HG02678 (cell line): ENCODE results near the gene PTH1R.

Experiments
- ATAC-seq: cut with Tn5 transposase; IDR thresholded peaks from one replicate; pipeline ENCODE4 v1.9.1; 2021; ENCODE audit warnings: mild to moderate bottlenecking, moderate library complexity; ENCODE audit not compliant: unreplicated experiment

Gene PTH1R

DNA sequence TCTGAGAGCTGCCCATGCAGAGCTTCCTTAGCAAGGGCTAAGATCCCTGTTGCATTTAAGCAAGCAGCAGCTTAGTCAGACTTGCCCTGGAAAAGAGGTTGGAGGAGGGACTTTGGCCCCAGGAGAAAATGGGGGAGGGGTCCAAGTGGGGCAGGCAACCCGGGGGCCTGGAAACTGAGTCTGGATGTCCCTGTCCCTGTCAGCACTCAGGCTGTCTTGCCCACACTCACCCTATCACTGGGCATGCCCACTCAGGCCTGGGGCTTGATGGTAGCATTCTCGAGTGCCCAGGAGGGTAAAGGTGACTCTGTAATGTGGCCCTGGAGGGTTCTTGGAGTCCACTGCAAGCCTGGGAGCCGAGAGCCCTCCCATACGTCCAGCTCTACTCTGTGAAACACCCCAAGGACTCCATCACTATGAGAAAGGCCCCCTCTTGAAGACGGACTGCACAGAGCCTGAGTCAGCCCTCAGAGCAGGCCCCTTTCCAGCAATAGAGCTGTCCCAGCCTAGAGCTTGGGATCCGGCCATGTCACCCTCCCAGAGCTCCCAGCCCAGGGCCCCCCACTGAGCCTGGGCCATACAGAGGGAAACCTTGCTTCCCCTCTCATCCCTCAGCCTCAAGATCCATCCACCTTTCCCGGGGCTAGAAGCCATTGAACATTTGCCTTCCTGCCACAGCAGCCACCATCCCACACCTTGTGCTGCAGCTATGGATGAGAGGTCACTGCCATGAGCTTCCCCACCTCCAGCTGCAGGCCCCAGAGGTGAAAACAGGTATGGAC lies 27.6 kb upstream of the PTH1R start:
- ATAC-seq = no peak

DNA sequence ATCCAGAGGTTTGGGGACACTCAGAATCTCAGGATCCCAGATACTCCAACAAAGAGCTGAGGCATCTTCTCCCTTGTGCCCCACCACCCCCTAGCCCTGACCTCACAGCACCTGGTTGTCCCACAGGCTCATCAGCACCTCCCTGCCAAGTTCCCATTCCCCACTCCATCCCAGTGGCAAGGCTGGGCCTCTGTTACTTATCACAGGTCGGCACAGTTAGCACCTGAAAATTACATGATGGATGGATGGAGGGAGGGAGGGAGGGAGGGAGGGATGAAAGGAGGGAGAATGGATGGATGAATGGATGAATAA lies 27.1 kb upstream of the PTH1R start:
- ATAC-seq = no peak

DNA sequence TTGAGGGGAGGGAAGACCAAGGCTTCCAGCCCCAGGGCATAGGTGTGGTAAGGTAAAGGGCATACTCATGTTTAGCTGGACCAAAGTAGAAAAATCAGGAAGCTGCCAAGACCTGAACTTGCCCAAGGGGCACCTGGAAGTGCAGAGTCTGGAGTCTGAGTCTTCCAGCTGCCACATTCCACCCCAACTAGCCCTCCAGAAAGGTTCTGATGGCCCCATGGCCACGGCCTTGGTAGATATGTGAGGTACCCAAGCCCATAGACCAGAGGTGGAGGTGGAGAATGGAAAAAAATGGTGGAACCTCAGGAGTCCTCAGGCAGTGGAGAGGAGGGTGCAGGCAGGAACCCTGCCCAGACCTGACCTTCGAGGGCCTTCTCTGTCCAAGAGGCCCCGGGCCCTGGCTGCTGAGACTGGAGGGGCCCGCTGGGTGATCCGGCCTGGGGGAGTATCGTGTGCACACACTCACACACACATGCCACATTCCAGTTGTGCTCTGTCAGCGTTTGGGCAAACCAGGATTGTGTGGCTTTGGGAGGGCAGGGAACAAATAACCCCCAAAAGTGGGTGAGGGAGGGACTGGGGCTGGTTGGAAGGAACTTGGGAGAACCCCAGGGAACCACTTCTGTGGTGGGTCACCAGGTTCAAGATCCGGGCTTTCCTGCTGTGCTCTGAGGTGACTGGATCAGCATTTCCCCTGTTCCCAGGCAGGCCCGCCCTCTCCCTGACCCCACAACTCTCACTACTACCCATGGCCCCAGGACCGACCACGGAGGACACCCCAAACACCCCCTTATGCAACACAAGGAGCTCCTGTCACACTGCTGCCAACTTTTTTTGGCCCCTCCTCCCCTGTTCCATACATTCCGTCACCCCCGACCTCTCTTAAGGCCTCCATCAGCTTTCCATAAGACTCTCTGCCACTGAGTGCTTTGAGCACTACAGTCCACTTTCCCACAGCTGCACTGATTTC lies 25.9 kb upstream of the PTH1R start:
- ATAC-seq = no peak

DNA sequence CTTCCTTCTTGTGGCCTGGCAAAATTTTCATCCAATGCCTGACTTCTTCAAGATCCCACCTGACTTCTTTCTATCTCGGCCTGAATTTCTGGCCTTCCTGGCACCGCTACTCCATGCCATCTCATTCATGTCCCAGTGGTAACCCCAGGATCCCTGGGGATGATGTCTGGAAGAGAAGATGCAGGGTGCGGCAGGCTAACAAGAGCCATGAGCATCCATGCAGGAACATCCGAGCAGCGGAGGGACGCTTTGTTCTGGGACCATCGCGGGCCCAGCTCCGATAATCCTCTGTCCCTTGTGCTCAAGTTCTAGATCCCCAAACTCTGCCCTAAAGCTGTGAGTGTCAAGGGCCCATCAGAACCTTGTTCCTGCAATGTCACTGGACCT lies 25.2 kb upstream of the PTH1R start:
- no peak for ATAC-seq

DNA sequence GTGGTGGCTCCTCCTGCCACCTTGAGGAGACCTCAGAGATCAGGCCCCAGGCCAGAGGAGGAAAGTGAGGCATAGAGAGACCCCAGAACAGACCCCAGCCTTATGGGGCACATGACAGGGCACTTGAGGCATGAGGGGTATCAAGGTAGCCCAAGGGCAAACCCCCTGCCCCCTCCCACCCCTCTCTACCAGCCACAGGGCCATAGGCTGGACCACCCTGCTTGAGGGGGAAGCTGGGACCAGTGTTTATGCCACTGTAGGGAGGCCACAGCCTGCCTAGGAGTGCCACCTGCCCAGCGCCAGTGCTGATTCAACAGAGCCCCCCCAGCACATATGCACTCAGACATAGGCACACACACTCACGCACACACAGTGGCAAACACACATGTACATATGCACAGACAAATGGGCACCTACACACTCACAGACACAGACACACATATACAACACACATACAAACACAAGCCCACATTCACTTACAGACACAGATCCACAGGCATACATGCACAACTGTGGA lies 24.6 kb upstream of the PTH1R start:
- no peak for ATAC-seq

DNA sequence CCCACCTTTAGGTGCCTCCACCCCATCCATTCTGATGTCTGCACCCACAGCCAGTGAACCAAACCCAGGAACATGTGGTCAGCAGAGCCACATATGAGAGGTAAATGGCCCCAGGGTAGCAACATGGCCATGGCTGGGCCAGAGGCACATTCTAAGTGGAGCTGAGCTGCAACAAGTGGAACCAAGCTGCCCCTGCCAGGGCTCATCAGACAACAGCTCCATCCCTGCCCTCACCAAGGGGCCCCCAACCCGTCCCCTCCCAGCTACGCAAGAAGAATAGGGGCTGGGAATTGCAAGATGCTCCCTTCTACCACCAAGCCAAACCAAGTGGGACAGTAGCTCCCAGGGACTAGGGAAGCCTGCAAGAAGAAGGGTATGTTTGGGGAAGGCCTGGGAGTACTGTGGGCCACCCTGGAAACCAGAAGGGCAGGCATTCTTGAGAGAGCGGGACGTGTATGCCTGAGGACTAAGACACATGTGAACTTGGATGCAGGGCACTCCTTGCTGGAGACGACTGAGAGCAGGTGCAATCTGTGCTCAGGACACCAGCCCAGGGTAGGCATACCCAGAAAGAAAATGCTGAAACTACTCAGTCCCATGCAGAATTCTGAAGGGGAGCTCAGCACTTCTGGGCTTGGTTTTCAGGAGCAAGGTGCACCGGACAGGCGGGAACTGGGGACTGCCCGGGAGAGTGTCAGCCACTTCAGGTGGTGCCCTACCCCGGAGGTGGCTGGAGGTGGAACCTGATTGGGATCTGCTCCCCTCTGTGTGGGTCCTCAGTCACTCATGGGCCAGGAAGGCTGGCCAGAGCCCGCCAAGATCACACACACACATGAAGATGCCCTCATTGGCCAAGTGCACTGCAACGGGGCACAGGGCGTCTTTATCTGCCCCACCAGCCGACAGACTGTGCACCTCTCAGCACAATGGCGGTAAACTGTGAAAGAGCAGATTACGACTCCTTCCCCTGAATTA lies 23.8 kb upstream of the PTH1R start:
- no peak for ATAC-seq

DNA sequence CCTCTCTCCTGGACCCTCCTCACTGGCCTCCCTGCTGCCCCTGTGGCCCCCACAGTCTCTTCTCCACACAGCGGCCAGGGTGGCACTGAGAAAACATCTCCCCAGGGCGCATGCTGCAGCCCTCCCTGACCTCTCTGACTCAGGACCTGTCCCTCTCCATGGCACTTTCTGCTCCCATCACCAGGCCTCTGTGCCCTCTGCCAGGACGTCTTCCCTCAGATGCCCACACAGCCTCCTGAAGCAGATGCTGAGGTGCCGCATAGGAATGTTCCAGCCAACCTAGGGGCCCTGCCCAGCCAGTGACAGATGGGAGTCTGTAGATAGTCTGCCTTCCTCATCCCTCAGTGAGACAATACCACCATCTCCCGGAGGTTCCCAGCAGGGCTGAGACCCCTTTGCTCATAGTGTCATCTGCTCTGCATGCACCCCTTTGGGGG lies 22.9 kb upstream of the PTH1R start:
- no peak for ATAC-seq

DNA sequence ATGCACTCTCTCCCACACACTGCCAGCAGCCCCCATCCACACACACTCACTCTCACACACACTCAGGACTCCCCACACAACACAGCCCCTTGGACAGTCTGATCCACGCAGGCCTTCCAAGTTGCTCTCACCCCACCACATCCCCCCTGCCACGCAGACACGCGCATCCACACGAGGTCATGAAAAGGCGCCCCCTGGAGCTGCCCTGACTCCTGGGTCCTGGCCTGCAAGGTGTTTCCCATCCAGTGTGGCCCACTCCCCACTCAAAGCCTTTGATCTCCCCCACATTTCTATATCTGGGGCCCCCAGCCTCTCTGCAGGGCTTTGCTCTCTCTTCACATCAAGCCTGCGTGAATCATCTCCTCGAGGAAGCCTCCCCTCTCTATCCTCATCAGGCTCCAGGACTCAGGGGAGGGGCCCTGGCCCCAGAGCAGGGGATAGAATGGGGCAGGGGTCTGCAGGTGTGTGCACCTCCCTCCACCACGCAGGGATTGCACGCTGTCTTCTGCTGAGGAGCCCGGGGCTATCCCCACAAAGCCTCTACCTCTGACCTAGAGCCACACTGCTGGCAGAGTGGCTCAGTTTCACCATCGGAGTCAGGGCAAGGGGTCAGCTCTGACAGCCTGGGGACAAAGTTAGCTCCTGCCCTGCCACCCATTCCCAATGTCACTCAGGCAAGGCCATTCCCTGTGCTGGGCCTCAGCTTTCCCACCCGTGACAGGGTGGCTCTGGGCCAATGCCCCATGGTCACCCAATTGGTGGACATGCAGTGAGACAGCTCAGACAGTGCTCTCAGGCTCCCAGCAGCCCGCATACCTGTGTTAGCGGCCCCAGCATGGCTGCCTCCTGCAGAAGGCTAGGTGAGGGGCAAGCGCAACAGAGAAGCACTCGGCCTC lies 20.7 kb upstream of the PTH1R start:
- no peak for ATAC-seq

DNA sequence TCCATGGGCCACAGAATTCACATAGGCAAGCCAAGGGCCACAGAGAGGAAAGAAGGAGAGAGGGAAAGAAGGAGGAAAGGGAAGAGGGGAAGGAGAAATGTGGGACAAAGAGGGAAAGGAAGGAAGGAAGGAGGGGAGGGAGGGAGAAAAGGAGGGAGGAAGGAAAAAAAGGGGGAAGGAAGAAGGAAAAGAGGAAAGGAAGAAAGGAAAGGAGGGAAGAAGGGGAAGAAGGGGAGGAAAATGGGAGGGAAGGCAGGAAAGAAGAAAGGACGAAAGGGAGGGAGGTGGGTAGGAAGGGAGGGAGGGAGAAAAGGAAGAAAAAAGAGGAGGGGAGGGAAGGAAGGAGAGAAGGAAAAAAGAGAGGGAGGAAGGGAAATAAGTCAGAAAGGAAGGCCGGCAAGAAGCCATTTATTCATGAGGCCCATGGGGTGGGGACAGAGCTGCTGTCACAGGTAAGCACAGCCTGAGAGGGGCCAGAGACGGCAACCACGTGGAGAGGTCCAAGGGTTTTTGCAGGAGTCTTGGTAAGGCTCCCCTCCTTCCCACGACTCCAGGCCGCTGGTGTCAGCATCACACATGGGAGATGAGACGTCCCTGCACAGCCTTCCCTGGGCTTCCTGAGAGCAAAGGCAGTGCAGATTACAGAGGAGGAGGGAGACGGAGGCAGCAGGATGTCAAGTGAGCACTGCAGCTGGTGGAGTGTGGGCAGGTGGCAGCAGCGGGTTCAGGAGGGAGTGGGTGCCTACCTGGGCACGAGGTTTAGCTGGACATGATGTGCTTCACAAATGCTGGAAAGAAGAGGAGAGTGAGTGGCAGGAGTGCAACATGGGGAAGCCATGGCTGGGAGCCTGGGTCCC lies 19.8 kb upstream of the PTH1R start:
- ATAC-seq = no peak

DNA sequence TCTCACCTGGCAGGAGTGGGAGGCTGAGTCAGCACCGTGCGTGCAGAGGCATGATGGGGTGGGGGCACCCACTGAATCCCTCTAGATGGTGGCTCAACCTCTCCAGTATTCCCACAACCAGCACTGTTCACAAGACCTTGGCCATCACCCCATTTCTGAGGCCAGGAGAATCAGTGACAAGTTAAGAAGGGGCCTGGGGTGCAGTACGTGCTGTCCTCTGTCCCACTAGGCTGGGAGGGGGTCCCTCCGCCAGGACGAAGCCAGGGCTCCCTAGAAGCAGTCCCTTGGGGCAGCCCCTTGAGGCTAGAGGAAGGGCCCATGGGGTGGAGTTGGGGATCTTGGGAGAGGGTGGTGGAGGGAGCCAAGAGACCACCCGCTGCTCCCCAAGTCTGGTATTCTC lies 19.1 kb upstream of the PTH1R start:
- ATAC-seq = no peak

DNA sequence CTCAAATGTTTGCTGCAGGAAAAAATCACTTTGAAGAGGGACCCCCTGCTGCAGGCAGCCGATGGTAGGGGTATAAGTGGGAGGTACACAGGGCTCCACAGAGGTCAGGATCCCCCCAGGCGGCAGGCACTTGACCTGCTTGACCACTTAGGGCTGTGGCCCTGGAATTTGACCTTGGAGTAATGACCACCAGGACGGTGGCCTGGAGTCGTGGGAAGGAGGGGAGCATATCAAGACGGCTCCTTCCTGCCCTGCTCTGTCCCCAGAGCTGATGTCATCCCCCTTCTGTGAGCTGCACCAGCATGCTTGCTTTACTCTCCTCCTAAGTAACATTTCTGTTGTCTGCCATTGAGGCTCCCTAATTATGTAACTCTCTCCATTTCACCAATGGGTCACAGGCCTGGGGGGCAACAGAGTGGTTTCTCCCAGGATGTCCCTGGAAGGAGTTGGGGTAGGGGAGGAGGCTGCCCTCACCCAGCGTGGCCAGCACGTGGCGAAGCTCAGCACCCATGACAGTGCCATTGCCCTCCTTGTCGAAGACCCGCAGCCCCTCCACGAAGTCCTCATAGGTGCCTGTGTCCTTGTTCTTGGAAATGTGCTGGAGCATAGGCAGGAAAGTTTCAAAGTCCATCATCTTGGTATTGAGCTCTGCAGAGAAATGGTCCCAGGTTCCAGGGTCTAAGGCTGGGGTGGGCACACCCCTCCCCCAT lies 18.4 kb upstream of the PTH1R start:
- ATAC-seq = no peak

DNA sequence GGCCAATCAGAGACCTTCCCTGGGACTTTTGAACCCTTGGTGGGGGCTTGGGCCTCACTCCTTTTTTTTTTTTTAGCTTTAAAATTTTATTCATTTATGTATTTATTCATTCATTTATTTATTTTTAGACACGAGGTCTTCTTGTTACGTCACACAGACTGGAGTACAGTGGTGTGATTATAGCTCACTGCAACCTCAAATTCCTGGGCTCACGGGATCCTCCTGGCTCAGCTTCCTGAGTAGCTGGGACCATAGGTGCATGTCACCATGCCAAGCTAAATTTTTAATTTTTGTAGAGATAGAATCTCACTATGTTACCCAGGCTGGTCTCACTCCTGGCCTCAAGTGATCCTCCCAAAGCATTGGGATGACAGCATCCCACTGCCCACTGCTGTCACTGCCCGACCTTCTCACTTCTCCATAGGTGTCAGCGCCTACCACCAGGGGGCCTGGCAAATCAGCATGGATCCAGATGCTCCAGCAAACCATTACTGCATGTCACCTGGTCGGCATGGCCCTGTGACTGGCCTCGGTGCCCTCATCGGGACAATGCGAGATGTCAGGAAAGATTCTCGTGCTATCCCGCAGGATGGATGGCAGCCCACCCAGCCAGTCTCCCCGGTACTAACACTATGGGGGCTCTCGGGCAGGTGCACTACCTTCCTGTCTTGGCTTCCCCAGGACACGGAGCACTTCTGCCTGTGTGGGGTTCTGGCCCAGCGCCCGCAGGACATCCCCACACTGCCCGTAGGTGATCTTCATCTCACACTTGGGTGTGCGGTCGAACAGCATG lies 17.3 kb upstream of the PTH1R start:
- no peak for ATAC-seq

DNA sequence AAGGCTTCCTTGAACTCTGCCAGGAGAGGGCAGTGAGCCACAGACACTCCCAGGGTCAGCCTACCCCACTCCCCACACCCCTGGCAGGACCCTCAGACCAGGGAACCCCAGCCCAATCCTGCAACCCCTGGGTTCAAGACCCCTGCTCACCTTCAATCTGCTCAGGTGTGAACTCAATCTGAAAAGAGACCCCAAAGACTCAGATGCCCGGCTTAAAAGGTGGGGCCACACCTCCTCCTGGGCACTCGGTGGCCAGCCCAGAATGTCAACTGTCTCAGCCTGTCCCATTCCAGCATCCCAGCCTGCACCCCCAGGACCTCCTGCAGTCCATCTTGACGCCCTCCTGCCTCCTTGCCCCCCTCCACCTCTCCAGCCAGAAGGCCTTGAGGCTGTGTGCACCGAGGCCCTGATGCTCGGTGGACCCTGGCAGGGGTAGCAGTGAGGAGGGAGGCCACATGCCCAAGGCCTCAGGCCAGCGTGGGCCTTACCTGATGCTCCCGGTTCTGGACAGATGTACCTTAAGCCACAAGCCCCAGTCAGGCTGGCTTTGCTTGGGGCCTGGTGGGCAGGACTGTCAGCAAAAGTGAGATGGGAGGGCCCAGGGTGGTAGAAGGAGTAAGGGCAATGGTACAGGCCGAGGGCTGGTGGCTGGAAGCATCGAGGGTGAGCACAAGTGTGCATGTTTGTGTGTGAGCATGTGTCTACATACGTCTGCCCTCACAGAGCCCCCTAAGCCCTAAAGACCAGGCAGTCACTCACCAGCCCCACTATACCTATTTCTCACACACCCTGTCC lies 16.5 kb upstream of the PTH1R start:
- no peak for ATAC-seq

DNA sequence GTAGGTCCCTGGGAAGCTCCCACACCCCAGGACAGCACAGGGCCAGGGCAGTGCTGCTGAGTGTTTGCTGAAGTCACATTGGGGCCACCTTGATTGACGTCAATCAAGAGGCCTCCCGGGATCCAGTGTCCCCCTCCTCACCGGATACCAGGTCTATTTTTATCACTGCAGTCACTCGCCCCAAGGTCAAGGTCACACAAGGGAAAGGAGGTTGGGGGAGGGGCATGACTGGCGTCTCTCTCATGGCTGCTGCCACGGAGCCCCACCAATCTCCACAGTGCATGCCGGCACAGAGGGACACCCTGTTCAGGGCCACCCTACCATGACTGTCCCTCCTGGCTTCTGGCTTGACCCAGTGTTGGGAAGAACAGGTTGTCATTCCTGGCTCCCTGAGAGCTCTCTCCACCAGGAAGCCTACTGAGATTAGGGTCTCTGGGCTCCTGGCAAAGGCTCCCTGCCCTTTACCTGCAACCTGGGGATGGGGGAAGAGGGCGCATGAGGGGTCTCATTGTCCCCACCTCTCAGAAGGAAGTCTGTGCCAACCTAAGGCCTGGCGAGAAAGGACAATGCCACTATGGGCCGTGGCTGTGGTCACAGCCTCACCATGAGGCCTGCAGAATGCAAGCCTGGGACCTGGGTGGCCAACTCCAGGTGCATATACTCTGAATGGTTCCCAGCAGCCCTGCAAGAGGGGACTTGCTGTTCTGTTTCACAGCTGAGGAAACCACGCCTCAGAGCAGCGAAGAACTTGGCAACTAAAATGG lies 15.7 kb upstream of the PTH1R start:
- ATAC-seq = no peak

DNA sequence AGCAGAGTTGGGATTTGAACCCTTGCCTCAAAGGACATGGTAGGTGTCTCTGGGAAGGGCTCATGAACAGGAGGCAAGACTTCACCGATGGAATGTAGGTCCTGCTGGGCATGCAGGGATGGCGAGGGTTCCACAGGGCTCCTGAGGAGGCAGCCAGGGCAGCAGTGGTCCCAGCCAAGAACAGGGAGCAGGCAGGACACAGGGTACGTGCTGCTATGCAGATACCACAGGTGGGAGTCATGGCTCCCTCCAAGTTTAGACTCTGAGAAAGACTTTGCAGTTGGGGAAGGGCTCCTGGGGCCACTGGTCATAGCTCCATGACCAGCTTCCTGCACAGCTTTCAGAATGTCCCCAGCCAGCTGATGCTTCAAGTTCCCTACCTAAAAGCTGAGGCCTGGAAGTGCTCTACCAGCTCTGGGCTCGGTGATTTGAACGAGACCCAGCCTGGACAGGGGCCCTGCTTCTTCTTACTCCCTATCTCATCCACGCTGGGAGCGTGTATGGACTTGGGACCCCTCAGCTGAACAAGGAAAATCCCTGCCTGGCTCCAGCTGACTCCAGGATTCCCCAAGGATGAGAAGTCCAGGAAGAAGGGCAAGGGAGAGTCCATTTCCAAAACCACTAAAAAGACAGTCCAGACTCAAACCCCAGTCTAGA lies 15.0 kb upstream of the PTH1R start:
- no peak for ATAC-seq
